HepG2 (cell line): ENCODE data around the gene CD72. TPM values are rescaled to one million over a fixed set of nuclear protein-coding genes. Genes with fewer than 3 reads are reported as not detected.

Experiments used
- NFATC3 ChIP-seq: sonication (generic); formaldehyde crosslinking; IDR thresholded peaks from 2 replicates; pipeline ENCODE4 v1.5.1; 2020; ENCODE audit warnings: mild to moderate bottlenecking, missing genetic modification reagents
- SAP130 ChIP-seq: IDR thresholded peaks from 2 replicates; pipeline ENCODE4 v1.6.1; 2016; ENCODE audit warnings: low read depth
- ZFY ChIP-seq: sonication (generic); formaldehyde crosslinking; IDR thresholded peaks from 2 replicates; pipeline ENCODE4 v1.4.0; 2020; ENCODE audit warnings: missing genetic modification reagents
- ZNF207 ChIP-seq: fragments of 450-650 bp; IDR thresholded peaks from 2 replicates; pipeline ENCODE4 v1.6.1; 2016; ENCODE audit warnings: antibody characterized with exemption, borderline replicate concordance
- ZNF337 ChIP-seq: sonication (generic); formaldehyde crosslinking; IDR thresholded peaks from 2 replicates; pipeline ENCODE4 v1.5.1; 2020; ENCODE audit warnings: missing genetic modification reagents, low read depth, mild to moderate bottlenecking, borderline replicate concordance
- polyA plus RNA-seq, 8 experiments: library from polyadenylated mRNA; depleted of rRNA in 3 of 8; stranded (reverse) in 7 of 8; unstranded in 1 of 8; fragments of >200 nt; fragmentation: Illumina TruSeq in 4 of 8; extraction: Trizol in 4 of 8; gene quantifications; 2 replicates each; pipeline versions ENCODE4 v1.2.1 to v1.2.3, GENCODE V29; 2011 to 2016; ENCODE audit warnings: low read depth in 4 of 8, missing spikeins in 1 of 8, mixed read lengths in 1 of 8; ENCODE audit not compliant: insufficient read depth in 1 of 8
- total RNA-seq, 5 experiments: library from RNA; depleted of rRNA; stranded (reverse); fragments of >200 nt; fragmentation: Illumina TruSeq; extraction: Trizol; gene quantifications; 2 replicates each; pipeline ENCODE4 v1.2.3, GENCODE V29; 2016; ENCODE audit warnings: low read depth in 1 of 5
- TF ChIP-seq, protein P1 (sequence below): sonication (generic); formaldehyde crosslinking; IDR thresholded peaks from 2 replicates; pipeline ENCODE4 v1.8.1; 2023; ENCODE audit warnings: mild to moderate bottlenecking, moderate library complexity, missing genetic modification reagents
- TF ChIP-seq, protein P2 (sequence below): sonication (generic); formaldehyde crosslinking; IDR thresholded peaks from 2 replicates; pipeline ENCODE4 v1.9.0; 2021; ENCODE audit warnings: missing genetic modification reagents, mild to moderate bottlenecking, borderline replicate concordance
- TF ChIP-seq, protein P3 (sequence below): sonication (generic); formaldehyde crosslinking; IDR thresholded peaks from 2 replicates; pipeline ENCODE4 v1.4.0; 2020; ENCODE audit warnings: missing genetic modification reagents

CD72 gene
- total and polyA plus RNA-seq, 2 of the 13 experiments (the other 11 are each of a cell fraction or from before 2014, with no cell fraction given): 0.18 to 1.1 TPM

DNA sequence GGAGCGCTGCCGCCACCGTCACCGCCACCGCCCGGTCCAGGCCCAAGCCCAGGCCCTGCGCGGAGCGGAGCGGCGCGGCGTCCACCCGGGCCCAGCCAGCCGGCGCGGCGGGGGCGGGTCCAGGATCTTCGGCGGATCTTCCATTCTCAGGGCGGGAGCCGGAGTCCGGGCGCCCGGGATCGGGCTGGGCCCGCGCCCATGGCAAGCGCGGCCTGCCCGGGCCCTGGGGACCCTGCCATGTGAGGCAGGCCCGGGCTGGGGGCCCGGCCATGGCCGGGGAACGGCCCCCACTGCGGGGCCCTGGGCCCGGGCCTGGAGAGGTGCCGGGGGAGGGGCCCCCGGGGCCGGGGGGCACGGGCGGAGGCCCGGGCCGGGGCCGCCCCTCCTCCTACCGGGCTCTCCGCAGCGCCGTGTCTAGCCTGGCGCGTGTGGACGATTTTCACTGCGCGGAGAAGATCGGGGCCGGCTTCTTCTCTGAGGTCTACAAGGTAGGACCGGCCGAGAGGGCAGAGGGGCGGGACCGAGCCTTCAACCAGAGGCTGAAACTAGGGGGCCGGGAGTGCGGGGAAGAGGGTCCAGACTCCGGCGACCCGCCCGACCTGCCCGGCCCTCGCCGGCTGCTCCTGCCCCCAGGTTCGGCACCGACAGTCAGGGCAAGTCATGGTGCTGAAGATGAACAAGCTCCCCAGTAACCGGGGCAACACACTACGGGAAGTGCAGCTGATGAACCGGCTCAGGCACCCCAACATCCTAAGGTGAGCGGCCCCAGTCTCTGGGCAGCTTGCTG, 12.7 kb downstream of the CD72 start (continued):
- TF ChIP-seq ZNF207: no peak
- no peak for TF ChIP-seq ZNF337 (CRISPR knock-in tag)
- TF ChIP-seq, protein P1, sequence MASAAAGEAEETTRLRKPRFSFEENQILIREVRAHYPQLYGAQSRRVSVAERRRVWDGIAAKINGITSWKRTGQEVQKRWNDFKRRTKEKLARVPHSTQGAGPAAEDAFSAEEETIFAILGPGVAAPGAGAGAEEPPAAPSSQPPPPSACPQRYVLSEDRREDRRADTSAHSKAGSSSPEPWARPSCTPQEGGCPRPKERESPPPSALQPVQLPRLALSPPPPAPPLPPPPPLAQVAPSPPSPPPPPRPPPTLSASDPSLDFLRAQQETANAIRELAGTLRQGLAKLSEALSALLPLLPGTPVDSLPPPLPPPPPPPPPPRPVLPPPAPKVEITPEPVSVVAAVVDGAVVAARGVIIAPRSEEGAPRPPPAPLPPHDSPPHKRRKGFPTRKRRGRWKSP (CRISPR knock-in tag): 0 out of 2 replicates have a peak, but pooled peaks have one; percentile 41
- TF ChIP-seq, protein P2, sequence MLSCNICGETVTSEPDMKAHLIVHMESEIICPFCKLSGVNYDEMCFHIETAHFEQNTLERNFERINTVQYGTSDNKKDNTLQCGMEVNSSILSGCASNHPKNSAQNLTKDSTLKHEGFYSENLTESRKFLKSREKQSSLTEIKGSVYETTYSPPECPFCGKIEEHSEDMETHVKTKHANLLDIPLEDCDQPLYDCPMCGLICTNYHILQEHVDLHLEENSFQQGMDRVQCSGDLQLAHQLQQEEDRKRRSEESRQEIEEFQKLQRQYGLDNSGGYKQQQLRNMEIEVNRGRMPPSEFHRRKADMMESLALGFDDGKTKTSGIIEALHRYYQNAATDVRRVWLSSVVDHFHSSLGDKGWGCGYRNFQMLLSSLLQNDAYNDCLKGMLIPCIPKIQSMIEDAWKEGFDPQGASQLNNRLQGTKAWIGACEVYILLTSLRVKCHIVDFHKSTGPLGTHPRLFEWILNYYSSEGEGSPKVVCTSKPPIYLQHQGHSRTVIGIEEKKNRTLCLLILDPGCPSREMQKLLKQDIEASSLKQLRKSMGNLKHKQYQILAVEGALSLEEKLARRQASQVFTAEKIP (CRISPR knock-in tag): no peak
- no peak for TF ChIP-seq NFATC3 (CRISPR knock-in tag)
- TF ChIP-seq, protein P3, sequence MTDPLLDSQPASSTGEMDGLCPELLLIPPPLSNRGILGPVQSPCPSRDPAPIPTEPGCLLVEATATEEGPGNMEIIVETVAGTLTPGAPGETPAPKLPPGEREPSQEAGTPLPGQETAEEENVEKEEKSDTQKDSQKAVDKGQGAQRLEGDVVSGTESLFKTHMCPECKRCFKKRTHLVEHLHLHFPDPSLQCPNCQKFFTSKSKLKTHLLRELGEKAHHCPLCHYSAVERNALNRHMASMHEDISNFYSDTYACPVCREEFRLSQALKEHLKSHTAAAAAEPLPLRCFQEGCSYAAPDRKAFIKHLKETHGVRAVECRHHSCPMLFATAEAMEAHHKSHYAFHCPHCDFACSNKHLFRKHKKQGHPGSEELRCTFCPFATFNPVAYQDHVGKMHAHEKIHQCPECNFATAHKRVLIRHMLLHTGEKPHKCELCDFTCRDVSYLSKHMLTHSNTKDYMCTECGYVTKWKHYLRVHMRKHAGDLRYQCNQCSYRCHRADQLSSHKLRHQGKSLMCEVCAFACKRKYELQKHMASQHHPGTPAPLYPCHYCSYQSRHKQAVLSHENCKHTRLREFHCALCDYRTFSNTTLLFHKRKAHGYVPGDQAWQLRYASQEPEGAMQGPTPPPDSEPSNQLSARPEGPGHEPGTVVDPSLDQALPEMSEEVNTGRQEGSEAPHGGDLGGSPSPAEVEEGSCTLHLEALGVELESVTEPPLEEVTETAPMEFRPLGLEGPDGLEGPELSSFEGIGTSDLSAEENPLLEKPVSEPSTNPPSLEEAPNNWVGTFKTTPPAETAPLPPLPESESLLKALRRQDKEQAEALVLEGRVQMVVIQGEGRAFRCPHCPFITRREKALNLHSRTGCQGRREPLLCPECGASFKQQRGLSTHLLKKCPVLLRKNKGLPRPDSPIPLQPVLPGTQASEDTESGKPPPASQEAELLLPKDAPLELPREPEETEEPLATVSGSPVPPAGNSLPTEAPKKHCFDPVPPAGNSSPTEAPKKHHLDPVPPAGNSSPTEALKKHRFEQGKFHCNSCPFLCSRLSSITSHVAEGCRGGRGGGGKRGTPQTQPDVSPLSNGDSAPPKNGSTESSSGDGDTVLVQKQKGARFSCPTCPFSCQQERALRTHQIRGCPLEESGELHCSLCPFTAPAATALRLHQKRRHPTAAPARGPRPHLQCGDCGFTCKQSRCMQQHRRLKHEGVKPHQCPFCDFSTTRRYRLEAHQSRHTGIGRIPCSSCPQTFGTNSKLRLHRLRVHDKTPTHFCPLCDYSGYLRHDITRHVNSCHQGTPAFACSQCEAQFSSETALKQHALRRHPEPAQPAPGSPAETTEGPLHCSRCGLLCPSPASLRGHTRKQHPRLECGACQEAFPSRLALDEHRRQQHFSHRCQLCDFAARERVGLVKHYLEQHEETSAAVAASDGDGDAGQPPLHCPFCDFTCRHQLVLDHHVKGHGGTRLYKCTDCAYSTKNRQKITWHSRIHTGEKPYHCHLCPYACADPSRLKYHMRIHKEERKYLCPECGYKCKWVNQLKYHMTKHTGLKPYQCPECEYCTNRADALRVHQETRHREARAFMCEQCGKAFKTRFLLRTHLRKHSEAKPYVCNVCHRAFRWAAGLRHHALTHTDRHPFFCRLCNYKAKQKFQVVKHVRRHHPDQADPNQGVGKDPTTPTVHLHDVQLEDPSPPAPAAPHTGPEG (CRISPR knock-in tag): peak; percentile 6; the same call in 1 of the 2 replicates
- TF ChIP-seq SAP130 (CRISPR knock-in tag): 0 out of 2 replicates have a peak, but pooled peaks have one; percentile 17
- peak; percentile 29; the same call in 1 of the 2 replicates for TF ChIP-seq ZFY (CRISPR knock-in tag)
